Peyer's patch (tissue), 4 donors: ENCODE data around the gene FBXO41.

Experiments used
- POLR2A ChIP-seq, 2 donors: fragments of 450-650 bp; IDR thresholded peaks; one replicate each; pipeline ENCODE4 v1.5.1; 2017; ENCODE audit warnings: antibody characterized with exemption in 2 of 2, mild to moderate bottlenecking in 2 of 2, moderate library complexity in 2 of 2
- TF ChIP-seq, protein P1 (sequence below), 6 experiments: fragments of 450-650 bp in 4 of 6; fragments of 200-600 bp in 2 of 6; sonication (generic) in 1 of 6; IDR thresholded peaks; one replicate each; pipeline ENCODE4 v1.5.1; 2017 to 2019; ENCODE audit warnings: antibody characterized with exemption in 6 of 6, mild to moderate bottlenecking in 3 of 6, moderate library complexity in 1 of 6

GRCh38 chr2:73293534-73294171, 9.4 kb upstream of the FBXO41 start, which contains the start of gene EGR4:
- TF ChIP-seq, protein P1, sequence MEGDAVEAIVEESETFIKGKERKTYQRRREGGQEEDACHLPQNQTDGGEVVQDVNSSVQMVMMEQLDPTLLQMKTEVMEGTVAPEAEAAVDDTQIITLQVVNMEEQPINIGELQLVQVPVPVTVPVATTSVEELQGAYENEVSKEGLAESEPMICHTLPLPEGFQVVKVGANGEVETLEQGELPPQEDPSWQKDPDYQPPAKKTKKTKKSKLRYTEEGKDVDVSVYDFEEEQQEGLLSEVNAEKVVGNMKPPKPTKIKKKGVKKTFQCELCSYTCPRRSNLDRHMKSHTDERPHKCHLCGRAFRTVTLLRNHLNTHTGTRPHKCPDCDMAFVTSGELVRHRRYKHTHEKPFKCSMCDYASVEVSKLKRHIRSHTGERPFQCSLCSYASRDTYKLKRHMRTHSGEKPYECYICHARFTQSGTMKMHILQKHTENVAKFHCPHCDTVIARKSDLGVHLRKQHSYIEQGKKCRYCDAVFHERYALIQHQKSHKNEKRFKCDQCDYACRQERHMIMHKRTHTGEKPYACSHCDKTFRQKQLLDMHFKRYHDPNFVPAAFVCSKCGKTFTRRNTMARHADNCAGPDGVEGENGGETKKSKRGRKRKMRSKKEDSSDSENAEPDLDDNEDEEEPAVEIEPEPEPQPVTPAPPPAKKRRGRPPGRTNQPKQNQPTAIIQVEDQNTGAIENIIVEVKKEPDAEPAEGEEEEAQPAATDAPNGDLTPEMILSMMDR (IDR thresholded peaks at IDR 0.05) = peak in 1 of 6 experiments; percentile 10
- no peak for TF ChIP-seq POLR2A (IDR thresholded peaks at IDR 0.05)
